Dermis blood vessel endothelial cell (primary cell): ENCODE measurements around the gene BBS2. TPM values are rescaled to one million over a fixed set of nuclear protein-coding genes. Genes with fewer than 3 reads are reported as not detected.

Experiments used
- DNase-seq: peaks from one replicate; pipeline ENCODE4 v3.0.0; 2010
- total RNA-seq: library from RNA; depleted of rRNA; stranded (reverse); fragments of >200 nt; gene quantifications from 2 replicates; pipeline ENCODE4 v1.2.3, GENCODE V29; 2014

BBS2 gene
- 40.6 and 52.2 TPM in 2 replicates for total RNA-seq

- DNase-seq, result peak; percentile 90
These were observed at the start of gene BBS2 for GRCh38 chr16:56519459-56520250. BBS2 (minus strand) TSS chr16:56520024; CDS start chr16:56519862, 162 bp downstream.

- no peak for DNase-seq
These were observed 45.1 kb upstream of the BBS2 start, which contains the start of gene MT4 for GRCh38 chr16:56564793-56565477. MT4 (plus strand) TSS chr16:56565073; CDS start chr16:56565129, 56 bp downstream.

- DNase-seq, result no peak
These were observed 41.3 kb upstream of the BBS2 start for GRCh38 chr16:56561126-56561525.

GRCh38 chr16:56560447-56560846, 40.6 kb upstream of the BBS2 start:
- DNase-seq, result no peak

DNA sequence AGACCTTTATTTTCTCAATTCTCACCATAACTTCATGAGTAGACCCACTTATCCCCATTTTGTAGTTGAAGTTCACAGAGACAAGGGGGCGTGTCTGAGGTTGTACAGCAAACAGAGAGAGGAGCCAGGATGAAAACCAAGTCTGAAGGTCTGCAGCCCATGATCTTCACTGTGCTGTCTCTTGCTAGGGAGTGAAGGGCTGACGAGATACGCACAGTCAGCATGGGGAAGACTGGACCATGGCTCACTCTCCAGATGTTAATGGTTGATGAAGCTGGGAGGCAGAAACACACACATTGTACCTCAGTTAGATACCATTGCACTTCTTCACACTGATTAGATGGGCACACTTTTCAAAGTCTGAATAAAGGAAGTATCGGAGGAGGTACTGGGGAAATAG, 39.3 kb upstream of the BBS2 start:
- DNase-seq, result no peak

GRCh38 chr16:56558024-56558747, 38.4 kb upstream of the BBS2 start:
- peak; percentile 20 for DNase-seq

- no peak for DNase-seq
These were observed 34.6 kb upstream of the BBS2 start for GRCh38 chr16:56554441-56554840.

DNA sequence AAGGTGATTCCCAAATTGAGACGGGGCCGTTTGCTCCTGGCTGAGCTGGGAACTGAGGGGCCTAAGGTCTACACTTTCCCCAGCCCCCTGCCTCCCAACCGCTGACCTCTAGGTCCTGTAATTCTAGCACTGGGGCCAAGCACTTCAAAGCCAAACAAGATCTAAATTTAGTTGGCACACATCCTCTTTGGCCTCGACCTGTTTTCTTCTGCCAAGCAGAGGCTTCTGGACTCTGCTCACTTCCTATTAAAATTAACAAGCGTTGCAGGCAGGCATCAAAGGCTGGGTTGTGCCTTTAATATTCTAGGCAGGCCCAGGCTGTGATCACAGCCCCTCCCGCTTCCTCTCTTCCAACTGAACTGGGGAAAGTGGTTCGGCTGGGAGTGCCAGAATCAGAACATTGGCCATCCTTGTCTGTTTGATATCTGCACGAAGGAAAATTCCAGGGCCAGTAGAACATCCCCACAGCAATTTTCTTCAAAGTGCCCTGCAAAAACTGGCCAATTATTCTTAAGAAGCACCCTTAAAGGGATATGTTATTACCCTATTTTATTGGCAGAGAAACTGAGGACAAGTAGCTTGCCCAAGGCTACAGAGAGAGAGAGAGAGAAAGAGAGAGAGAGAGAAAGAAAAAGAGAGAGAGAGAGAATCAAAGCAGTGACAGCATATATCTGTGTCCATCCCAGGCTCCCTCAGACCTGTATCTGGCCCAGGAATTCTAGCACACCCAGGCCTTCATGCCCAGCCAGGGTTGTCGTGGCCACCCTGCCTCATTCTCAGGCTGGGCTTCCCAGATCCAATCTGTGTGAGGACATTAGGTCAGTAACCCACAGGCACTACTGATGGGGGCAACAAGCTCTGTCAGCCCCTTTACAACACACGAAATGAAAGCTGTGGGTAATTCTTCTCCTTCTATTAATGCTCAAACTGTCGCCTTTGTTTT, 32.2 kb upstream of the BBS2 start:
- peak; percentile 31 for DNase-seq

- DNase-seq, result no peak
These were observed 30.0 kb upstream of the BBS2 start for GRCh38 chr16:56549744-56550385.

- no peak for DNase-seq
These were observed 29.3 kb upstream of the BBS2 start for GRCh38 chr16:56549161-56549560.

DNA sequence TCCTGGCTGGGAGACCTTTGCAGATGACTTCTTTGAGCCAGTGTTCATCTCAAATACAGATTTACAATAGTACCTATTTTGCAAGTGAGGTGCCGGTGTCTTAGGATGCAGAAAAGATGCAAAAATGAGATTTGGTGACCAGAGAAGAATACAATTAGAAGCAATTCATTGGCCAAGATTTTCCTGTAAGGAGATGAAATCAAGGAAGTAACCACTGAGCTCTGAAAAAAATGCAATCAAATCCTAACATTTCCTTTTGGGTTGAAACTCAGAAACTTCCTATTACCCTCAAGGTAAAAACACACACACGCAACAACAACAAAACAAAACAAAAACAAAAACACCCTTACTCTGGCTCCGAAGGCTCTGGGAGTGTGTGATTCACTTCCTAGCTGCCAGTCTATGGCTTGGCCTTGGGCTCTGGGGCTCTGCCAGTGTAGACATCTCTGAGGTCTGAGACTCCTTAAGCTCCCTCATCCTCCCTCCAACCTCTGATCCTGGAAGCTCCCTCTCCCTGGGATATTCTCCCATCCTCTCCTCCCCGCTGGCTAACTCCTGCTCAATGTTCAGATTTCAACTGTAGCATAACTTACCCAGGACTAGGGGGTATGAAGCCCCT, 28.2 kb upstream of the BBS2 start:
- peak; percentile 9 for DNase-seq

GRCh38 chr16:56547120-56547948, 27.5 kb upstream of the BBS2 start:
- DNase-seq, result peak; percentile 12

- no peak for DNase-seq
These were observed 22.2 kb upstream of the BBS2 start for GRCh38 chr16:56542039-56542438.

DNA sequence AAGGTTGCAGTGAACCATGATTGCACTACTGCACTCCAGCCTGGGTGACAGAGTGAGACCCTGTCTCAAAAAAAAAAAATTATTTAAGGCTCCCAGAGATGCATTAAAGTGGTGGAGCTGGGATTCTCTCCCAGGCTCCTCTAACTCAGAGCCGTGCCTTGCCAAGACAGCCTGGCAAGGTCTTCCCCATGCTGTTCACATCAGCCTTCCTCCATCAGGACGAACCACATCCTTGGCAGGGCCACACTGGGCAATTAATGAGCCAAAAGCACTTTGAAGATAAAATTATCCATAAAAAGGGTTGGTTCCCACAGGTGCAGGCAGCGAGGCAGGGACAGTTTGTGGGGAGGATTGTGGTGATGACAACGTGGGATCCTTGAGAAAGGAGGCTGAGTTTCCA, 19.8 kb upstream of the BBS2 start:
- no peak for DNase-seq

DNA sequence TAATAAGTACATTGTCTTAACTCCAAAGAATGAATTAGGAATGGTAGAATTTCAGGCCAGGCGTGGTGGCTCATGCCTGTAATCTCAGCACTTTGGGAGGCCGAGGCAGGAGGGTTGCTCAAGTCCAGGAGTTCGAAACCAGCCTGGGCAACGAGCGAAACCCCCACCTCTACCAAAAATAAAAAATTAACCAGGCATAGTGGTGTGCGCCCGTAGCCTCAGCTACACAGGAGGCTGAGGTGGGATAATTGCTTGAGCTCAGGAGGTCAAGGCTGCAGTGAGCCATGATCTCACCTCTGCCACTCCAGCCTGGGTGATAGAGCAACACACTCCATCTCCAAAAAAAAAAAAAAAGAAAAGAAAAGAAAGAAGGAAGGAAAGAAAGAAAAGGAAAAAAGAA, 18.5 kb upstream of the BBS2 start:
- DNase-seq, result no peak

GRCh38 chr16:56534847-56535383, 15.1 kb upstream of the BBS2 start:
- no peak for DNase-seq

- DNase-seq, result no peak
These were observed 12.9 kb upstream of the BBS2 start for GRCh38 chr16:56532714-56533113.

DNA sequence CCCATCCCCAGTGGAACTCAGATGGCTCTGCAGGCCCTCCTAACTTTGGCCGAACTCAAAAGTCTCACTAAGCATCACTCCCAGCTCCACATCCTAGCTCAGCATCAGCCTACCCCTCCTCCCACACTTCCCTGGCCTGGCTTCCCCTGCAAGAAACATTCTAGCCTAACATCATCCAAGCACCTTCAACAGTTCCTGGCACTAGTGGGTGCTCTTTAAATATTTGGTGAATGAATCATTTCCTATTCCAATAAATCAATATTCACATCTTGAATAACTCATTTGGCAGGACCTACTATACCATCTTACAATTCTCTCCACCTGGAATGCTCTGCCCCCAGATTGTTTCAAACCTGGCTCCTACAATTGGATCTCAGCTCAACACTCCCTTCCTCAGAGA, 11.0 kb upstream of the BBS2 start:
- DNase-seq, result peak; percentile 26

DNA sequence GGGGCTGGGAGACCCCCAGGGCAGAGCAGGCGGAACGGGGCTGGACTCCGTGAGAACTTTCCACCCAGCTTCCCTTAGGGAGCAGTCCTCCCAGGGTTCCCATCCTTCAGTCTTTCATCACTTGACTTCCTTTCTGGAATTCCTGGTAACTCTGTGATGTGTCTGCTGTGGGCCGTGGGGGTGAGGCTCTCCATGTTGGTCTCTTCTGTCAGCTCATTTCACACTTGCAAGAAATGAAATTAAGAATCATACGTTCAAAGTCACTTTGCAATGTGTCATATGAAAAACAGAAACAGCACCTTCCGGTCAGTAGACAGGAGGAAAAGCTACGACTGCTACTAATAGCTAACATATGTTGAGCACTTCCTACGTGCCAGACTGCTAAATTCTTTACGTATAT, 5.4 kb upstream of the BBS2 start:
- peak; percentile 67 for DNase-seq

DNA sequence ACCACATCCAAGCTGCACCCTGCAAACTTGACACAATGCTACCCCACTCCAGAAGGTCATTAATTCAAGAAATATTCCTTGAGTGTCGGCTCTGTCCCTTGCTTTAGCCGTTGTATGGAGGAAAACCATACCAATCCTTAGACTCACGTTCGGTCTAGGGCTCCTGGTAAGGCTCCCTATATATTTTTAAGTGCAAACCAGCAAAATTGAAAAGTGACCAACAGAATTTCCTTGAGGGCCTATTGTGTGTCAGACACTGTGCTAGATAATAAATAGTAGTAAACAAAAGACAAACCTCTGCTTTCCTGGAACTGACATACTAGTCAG, 390 bp upstream of the BBS2 start:
- DNase-seq, result no peak
